Ovary (tissue), 9 donors: ENCODE data around the gene PRPF38B. TPM values are rescaled to one million over a fixed set of nuclear protein-coding genes. Genes with fewer than 3 reads are reported as not detected.

Experiments used
- DNase-seq, 5 donors: peaks; one replicate each; pipeline ENCODE4 v3.0.0-alpha.2; 2019 to 2020
- H3K27ac ChIP-seq, 2 donors: fragments of 200-600 bp; one replicate each; pipeline versions ENCODE4 v1.5.1 to v1.8.0; 2019 to 2022
- H3K27me3 ChIP-seq: fragments of 200-600 bp; one replicate; pipeline ENCODE4 v1.8.0; 2022
- H3K36me3 ChIP-seq: fragments of 200-600 bp; sonication (generic); one replicate; pipeline ENCODE4 v1.5.1; 2019
- H3K4me1 ChIP-seq: one replicate; pipeline ENCODE4 v1.8.1; 2013; ENCODE audit warnings: mild to moderate bottlenecking, moderate library complexity; ENCODE audit not compliant: insufficient read depth
- H3K4me3 ChIP-seq: fragments of 200-600 bp; sonication (generic); one replicate; pipeline ENCODE4 v1.5.1; 2017
- H3K9me3 ChIP-seq, 2 donors: fragments of 200-600 bp in 1 of 2; sonication (generic) in 1 of 2; one replicate each; pipeline versions ENCODE4 v1.5.1 to v1.8.1; 2013 to 2019; ENCODE audit warnings: mild to moderate bottlenecking in 1 of 2, moderate library complexity in 1 of 2
- EP300 ChIP-seq: sonication (generic); formaldehyde crosslinking; IDR thresholded peaks from one replicate; pipeline ENCODE4 v1.6.1; 2017; ENCODE audit warnings: antibody characterized with exemption
- POLR2A ChIP-seq: fragments of 450-650 bp; IDR thresholded peaks from one replicate; pipeline ENCODE4 v1.6.1; 2017; ENCODE audit warnings: antibody characterized with exemption, mild to moderate bottlenecking, moderate library complexity
- WGBS, 3 donors: extraction: QIAGEN DNeasy Blood & Tissue Kit in 1 of 3; methylation state at CpG; one replicate each; pipeline versions ENCODE4 v1.1.5 to v1.1.7; 2013 to 2017; 5-methylcytosine and 5-hydroxymethylcytosine counted together
- intact Hi-C, 4 donors: fragments of 100-400 bp; cut with DNase I; formaldehyde crosslinking; loops; one replicate each; pipeline versions ENCODE4 v1.11.0 to v1.15.1; 2022 to 2023
- polyA plus RNA-seq, 2 donors: library from polyadenylated mRNA; stranded (reverse); fragments of 200-250 nt in 1 of 2; fragments of 350-450 nt in 1 of 2; fragmentation: Illumina TruSeq in 1 of 2; extraction: RNeasy Lipid Tissue Mini Kit (QIAGEN cat#74804) in 1 of 2; gene quantifications; one replicate each; pipeline ENCODE4 v1.2.3, GENCODE V29; 2013 to 2014
- total RNA-seq, 7 donors: library from RNA; depleted of rRNA in 2 of 7; stranded (reverse); fragments of >200 nt in 2 of 7; fragmentation: NEBNext Ultra II Directional in 3 of 7; extraction: Animal tissue kit (Norgen Biotek cat#: 25700) in 3 of 7; gene quantifications; one replicate each; pipeline versions ENCODE4 v1.1.0 to v1.2.4, GENCODE V29; 2016 to 2023
- TF ChIP-seq, protein P1 (sequence below), 3 donors: fragments of 450-650 bp in 2 of 3; fragments of 200-600 bp in 1 of 3; IDR thresholded peaks; one replicate each; pipeline versions ENCODE4 v1.5.1 to v1.8.0; 2016 to 2022; ENCODE audit warnings: antibody characterized with exemption in 3 of 3, mild to moderate bottlenecking in 1 of 3
- donor health status: DM: no; HTN: no; CAD: no; lungs with moderate emphysema.
- donor health status: DM: no; HTN: no; CAD: no.
- donor health status: Bipolar disorder and iron deficiency.
- donor health status: DM: yes; HTN: yes; CAD: no.
- donor health status: DM: no; HTN: no; CAD: no.
- donor health status: DM: yes; HTN: yes; CAD: no.

Gene PRPF38B
- total and polyA plus RNA-seq, 9 donors = 16.5 to 36.2 (median 29.4) TPM

DNA sequence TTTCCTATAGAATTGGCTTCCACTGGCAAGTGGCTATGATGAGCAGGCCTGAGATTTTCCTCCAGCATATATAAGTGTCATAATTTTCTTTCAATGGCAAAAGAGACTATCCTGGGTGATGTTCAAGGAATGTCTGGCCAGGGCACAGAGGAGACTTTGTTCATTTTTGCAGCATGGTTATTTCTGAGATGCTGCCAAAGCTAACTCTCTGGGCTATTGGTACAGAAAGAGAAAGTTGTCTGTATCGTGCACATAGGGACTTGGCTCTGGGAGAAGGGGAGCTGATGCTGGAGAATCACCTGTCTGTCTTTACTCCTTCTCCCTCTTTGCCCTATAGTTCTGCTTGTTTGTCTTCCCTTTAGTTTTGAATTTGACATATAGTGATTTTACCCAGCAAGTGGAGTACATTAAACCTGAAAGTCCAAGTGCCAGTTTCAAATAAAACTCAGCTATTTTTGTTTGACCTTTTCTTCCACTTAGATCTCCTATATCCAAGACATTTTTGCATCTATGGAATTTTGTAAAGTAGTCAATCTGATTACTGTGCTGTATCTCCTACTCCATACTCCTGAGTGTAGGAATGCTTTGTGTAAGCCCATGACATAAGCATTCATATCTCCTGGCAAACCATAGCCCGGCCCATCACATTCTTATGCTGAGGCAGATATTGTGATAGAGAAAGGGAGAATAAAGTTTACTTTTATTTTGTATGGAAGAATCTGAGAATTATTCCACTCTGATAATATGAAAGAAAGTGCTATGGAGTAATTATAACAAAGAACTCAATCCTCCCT, 24.5 kb downstream of the PRPF38B start:
- DNase-seq = no peak
- TF ChIP-seq, protein P1, sequence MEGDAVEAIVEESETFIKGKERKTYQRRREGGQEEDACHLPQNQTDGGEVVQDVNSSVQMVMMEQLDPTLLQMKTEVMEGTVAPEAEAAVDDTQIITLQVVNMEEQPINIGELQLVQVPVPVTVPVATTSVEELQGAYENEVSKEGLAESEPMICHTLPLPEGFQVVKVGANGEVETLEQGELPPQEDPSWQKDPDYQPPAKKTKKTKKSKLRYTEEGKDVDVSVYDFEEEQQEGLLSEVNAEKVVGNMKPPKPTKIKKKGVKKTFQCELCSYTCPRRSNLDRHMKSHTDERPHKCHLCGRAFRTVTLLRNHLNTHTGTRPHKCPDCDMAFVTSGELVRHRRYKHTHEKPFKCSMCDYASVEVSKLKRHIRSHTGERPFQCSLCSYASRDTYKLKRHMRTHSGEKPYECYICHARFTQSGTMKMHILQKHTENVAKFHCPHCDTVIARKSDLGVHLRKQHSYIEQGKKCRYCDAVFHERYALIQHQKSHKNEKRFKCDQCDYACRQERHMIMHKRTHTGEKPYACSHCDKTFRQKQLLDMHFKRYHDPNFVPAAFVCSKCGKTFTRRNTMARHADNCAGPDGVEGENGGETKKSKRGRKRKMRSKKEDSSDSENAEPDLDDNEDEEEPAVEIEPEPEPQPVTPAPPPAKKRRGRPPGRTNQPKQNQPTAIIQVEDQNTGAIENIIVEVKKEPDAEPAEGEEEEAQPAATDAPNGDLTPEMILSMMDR (IDR thresholded peaks at IDR 0.05) = no peak
- TF ChIP-seq POLR2A = no peak
- no peak for TF ChIP-seq EP300
- Histone ChIP-seq H3K27me3 (no peaks in the 10 kb centered on the region), H3K36me3 (no peaks in the 10 kb centered on the region), H3K27ac (no peak overlapping the region), H3K4me1 (no peaks in the 10 kb centered on the region), H3K9me3 (no peaks in the 10 kb centered on the region), H3K4me3 (no peak overlapping the region)
- WGBS, 3 donors = 59 to 75% (median 69%) methylated on average over 2 of the region's 2 CpGs
- intact Hi-C loops = no loop called here

DNA sequence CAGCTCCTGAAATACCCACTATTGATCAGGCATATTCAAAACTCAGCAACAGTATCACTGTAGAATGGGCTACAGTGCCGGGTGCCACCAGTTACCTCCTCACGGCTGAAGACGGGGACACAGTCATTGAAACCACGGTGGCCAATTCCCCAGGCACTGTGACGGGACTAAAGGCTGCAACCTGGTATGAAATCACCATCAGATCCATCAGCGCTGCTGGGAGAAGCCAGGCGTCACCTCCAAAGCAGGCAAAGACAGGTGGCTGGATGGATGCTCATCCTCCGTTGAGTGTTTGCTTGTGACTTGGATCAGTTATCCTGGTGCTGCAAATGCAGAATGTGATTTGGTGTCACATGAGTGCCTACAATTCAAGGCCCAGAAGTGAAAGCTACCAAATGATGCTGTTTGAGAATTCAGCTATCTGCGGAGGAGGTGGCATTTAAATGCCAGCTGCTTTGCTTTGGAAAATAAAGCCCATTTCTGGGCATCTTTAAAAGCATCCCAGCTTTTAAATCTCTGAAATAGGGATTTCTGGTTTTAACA, 25.7 kb downstream of the PRPF38B start:
- Histone ChIP-seq H3K9me3 (no peaks in the 10 kb centered on the region), H3K4me3 (no peak overlapping the region), H3K36me3 (no peaks in the 10 kb centered on the region), H3K27me3 (no peaks in the 10 kb centered on the region), H3K27ac (no peak overlapping the region), H3K4me1 (no peaks in the 10 kb centered on the region)
- intact Hi-C loops = no loop called here
- WGBS, 3 donors = 89 to 95% (median 90%) methylated on average over 9 of the region's 9 CpGs
- TF ChIP-seq, protein P1 (IDR thresholded peaks at IDR 0.05) = no peak
- TF ChIP-seq EP300 (no peak), POLR2A (no peak)
- no peak for DNase-seq

GRCh38 chr1:108718927-108719655, 27.0 kb downstream of the PRPF38B start:
- intact Hi-C loops = no loop called here
- 59 to 70% (median 68%) methylated on average over 6 of the region's 6 CpGs for WGBS, 3 donors
- no peak for DNase-seq
- H3K4me3 ChIP-seq = no peak overlapping the region
- no peak for TF ChIP-seq EP300
- H3K9me3 ChIP-seq = no peaks in the 10 kb centered on the region
- no peaks in the 10 kb centered on the region for H3K36me3 ChIP-seq
- no peaks in the 10 kb centered on the region for H3K4me1 ChIP-seq
- H3K27ac ChIP-seq = no peak overlapping the region
- no peaks in the 10 kb centered on the region for H3K27me3 ChIP-seq

- TF ChIP-seq EP300 = no peak
- TF ChIP-seq, protein P1 (IDR thresholded peaks at IDR 0.05) = no peak
- TF ChIP-seq POLR2A = no peak
- Histone ChIP-seq H3K4me1 (no peaks in the 10 kb centered on the region), H3K27ac (no peak overlapping the region), H3K9me3 (no peaks in the 10 kb centered on the region), H3K36me3 (no peaks in the 10 kb centered on the region), H3K4me3 (no peak overlapping the region), H3K27me3 (no peaks in the 10 kb centered on the region)
- WGBS, 3 donors = 72 to 77% (median 75%) methylated on average over 8 of the region's 8 CpGs
- intact Hi-C loops = no loop called here
- no peak for DNase-seq
Measured at GRCh38 chr1:108719656-108720435, 27.7 kb downstream of the PRPF38B start.
